Keratinocyte (primary cell): ENCODE data around the gene HPSE2. TPM values are rescaled to one million over a fixed set of nuclear protein-coding genes. Genes with fewer than 3 reads are reported as not detected.

Source experiments
- DNase-seq: peaks from one replicate; pipeline ENCODE4 v3.0.0-alpha.2; 2011; ENCODE audit warnings: low read depth, missing footprints, low spot score
- FAIRE-seq: peaks from 2 replicates; lab custom pipeline; 2011; peaks lifted over from hg19 to GRCh38; lab: Jason Lieb, UNC
- H2AFZ ChIP-seq: 2 replicates; pipeline ENCODE4 v1.6.0; 2012; ENCODE audit warnings: low read length, control low read depth, inconsistent platforms; ENCODE audit not compliant: control insufficient read depth
- H3K27ac ChIP-seq: 2 replicates; pipeline ENCODE4 v1.5.1; 2011; ENCODE audit warnings: low read length; ENCODE audit not compliant: control insufficient read depth, insufficient read depth
- H3K27me3 ChIP-seq: 3 replicates; pipeline ENCODE4 v1.6.0; 2011; ENCODE audit warnings: low read length; ENCODE audit not compliant: control insufficient read depth, insufficient read depth; ENCODE audit errors: extremely low read depth
- H3K36me3 ChIP-seq, 2 experiments: 2 replicates in 1 of 2; 3 replicates in 1 of 2; pipeline ENCODE4 v1.5.1; 2011; ENCODE audit warnings: low read length in 2 of 2, mild to moderate bottlenecking in 1 of 2; ENCODE audit not compliant: control insufficient read depth in 2 of 2, insufficient read depth in 2 of 2; ENCODE audit errors: extremely low read depth in 1 of 2
- H3K4me1 ChIP-seq: 3 replicates; pipeline ENCODE4 v1.5.1; 2011; ENCODE audit warnings: low read length; ENCODE audit not compliant: control insufficient read depth, insufficient read depth; ENCODE audit errors: extremely low read depth
- H3K4me2 ChIP-seq: 3 replicates; pipeline ENCODE4 v1.6.0; 2011; ENCODE audit warnings: low read depth, low read length; ENCODE audit not compliant: control insufficient read depth, insufficient read depth; ENCODE audit errors: extremely low read depth
- H3K4me3 ChIP-seq, 3 experiments: fragments of 200-600 bp in 1 of 3; sonication (generic) in 1 of 3; 2 replicates in 2 of 3; 3 replicates in 1 of 3; pipeline ENCODE4 v1.5.1; 2011 to 2016; ENCODE audit warnings: low read length in 3 of 3, mild to moderate bottlenecking in 3 of 3, control low read depth in 2 of 3, inconsistent platforms in 1 of 3, low read depth in 1 of 3, mixed read lengths in 1 of 3, mixed run types in 1 of 3, moderate library complexity in 1 of 3; ENCODE audit not compliant: control insufficient read depth in 2 of 3, insufficient read depth in 2 of 3; ENCODE audit errors: extremely low read depth in 1 of 3
- H3K79me2 ChIP-seq: 2 replicates; pipeline ENCODE4 v1.6.0; 2012; ENCODE audit warnings: low read length; ENCODE audit not compliant: control insufficient read depth, insufficient read depth
- H3K9ac ChIP-seq: 3 replicates; pipeline ENCODE4 v1.6.0; 2011; ENCODE audit warnings: low read length; ENCODE audit not compliant: control insufficient read depth, insufficient read depth; ENCODE audit errors: extremely low read depth
- H3K9me1 ChIP-seq: 3 replicates; pipeline ENCODE4 v1.6.0; 2011; ENCODE audit warnings: low read length; ENCODE audit not compliant: control insufficient read depth, insufficient read depth; ENCODE audit errors: extremely low read depth
- H3K9me3 ChIP-seq: 2 replicates; pipeline ENCODE4 v1.5.1; 2012; ENCODE audit warnings: low read depth, low read length; ENCODE audit not compliant: control insufficient read depth
- H4K20me1 ChIP-seq: 3 replicates; pipeline ENCODE4 v1.6.0; 2011; ENCODE audit warnings: low read length; ENCODE audit not compliant: control insufficient read depth, insufficient read depth; ENCODE audit errors: extremely low read depth
- CTCF ChIP-seq, 3 experiments: IDR thresholded peaks in 1 of 3; conservative IDR thresholded peaks in 1 of 3; optimal IDR thresholded peaks in 1 of 3; 2 replicates in 2 of 3; 3 replicates in 1 of 3; pipeline versions ENCODE3 to v1.5.1; 2011; ENCODE audit warnings: low read length in 3 of 3, mild to moderate bottlenecking in 3 of 3, moderate library complexity in 2 of 3, control low read depth in 1 of 3, inconsistent platforms in 1 of 3; ENCODE audit not compliant: insufficient read depth in 2 of 3; ENCODE audit errors: extremely low read depth in 1 of 3
- EZH2 ChIP-seq: IDR thresholded peaks from one replicate; pipeline ENCODE4 v1.6.1; 2012; ENCODE audit warnings: inconsistent platforms, mild to moderate bottlenecking, low read length, moderate library complexity
- dilution Hi-C: fragments of 300-500 bp; cut with MboI; formaldehyde crosslinking; loops from one replicate; pipeline ENCODE4 v1.7.0; 2020; ENCODE audit warnings: low sequenced_read_pairs; ENCODE audit not compliant: extremely low pct_ligation_motif_present
- polyA plus RNA-seq, 5 experiments: library from polyadenylated mRNA; depleted of rRNA in 3 of 5; stranded (reverse) in 3 of 5; stranded (forward) in 1 of 5; unstranded in 1 of 5; fragments of >200 nt; gene quantifications; 1 replicate in 1 of 5; 2 replicates in 3 of 5; 3 replicates in 1 of 5; pipeline versions ENCODE4 v1.2.1 to v1.2.3, GENCODE V29; 2011 to 2012; ENCODE audit warnings: missing spikeins in 2 of 5, low read depth in 1 of 5, low replicate concordance in 1 of 5

The HPSE2 gene
- polyA plus RNA-seq, 1 donor (not counting 4 experiments of a cell fraction or from before 2014, with no cell fraction given), result 0.01 TPM

GRCh38 chr10:98617906-98618520 lies 617.6 kb downstream of the HPSE2 start:
- no peak overlapping the region for H3K4me2 ChIP-seq
- dilution Hi-C loops, result no loop called here
- H3K27me3 ChIP-seq, result no peaks in the 10 kb centered on the region
- no peak overlapping the region for H3K4me3 ChIP-seq
- no peak for TF ChIP-seq EZH2
- no peak for TF ChIP-seq CTCF (optimal IDR thresholded peaks at IDR 0.05 in 1 of 3, IDR thresholded peaks at IDR 0.05 in 1 of 3, conservative IDR thresholded peaks at IDR 0.05 in 1 of 3; ENCODE audit: extremely low read depth in 1 of 3, insufficient read depth in 2 of 3, low read length in 3 of 3)
- DNase-seq (no peak), FAIRE-seq (no peak)
- H2AFZ ChIP-seq, result no peak overlapping the region
- H3K36me3 ChIP-seq, result no peaks in the 10 kb centered on the region
- no peak overlapping the region for H3K9ac ChIP-seq
- H3K9me1 ChIP-seq, result no peaks in the 10 kb centered on the region
- H3K4me1 ChIP-seq, result no peaks in the 10 kb centered on the region
- H3K9me3 ChIP-seq, result no peaks in the 10 kb centered on the region
- H3K79me2 ChIP-seq, result no peaks in the 10 kb centered on the region
- no peaks in the 10 kb centered on the region for H4K20me1 ChIP-seq
- H3K27ac ChIP-seq, result no peak overlapping the region

GRCh38 chr10:98613446-98613845 lies 622.2 kb downstream of the HPSE2 start:
- FAIRE-seq (no peak), DNase-seq (no peak)
- Histone ChIP-seq H3K36me3 (no peaks in the 10 kb centered on the region), H3K4me1 (no peaks in the 10 kb centered on the region), H4K20me1 (no peaks in the 10 kb centered on the region), H3K79me2 (no peaks in the 10 kb centered on the region), H3K4me2 (no peak overlapping the region), H3K27me3 (no peaks in the 10 kb centered on the region), H3K9ac (no peak overlapping the region), H3K4me3 (no peak overlapping the region), H3K27ac (no peak overlapping the region), H2AFZ (no peak overlapping the region), H3K9me3 (no peaks in the 10 kb centered on the region), H3K9me1 (no peaks in the 10 kb centered on the region)
- dilution Hi-C loops, result no loop called here
- no peak for TF ChIP-seq CTCF (optimal IDR thresholded peaks at IDR 0.05 in 1 of 3, IDR thresholded peaks at IDR 0.05 in 1 of 3, conservative IDR thresholded peaks at IDR 0.05 in 1 of 3; ENCODE audit: extremely low read depth in 1 of 3, insufficient read depth in 2 of 3, low read length in 3 of 3)
- no peak for TF ChIP-seq EZH2
